Hepatocyte (in vitro differentiated cells): ENCODE data around the gene SLC1A6. TPM values are rescaled to one million over a fixed set of nuclear protein-coding genes. Genes with fewer than 3 reads are reported as not detected.

ENCODE experiments used
- DNase-seq: peaks from one replicate; pipeline ENCODE4 v3.0.0-alpha.2; 2016; ENCODE audit warnings: low spot score
- H2AFZ ChIP-seq: fragments of 200-600 bp; sonication (generic); 2 replicates; pipeline ENCODE4 v1.6.0; 2016; ENCODE audit warnings: antibody characterized with exemption, mild to moderate bottlenecking
- H3K27ac ChIP-seq: fragments of 200-600 bp; sonication (generic); 2 replicates; pipeline ENCODE4 v1.5.1; 2016; ENCODE audit warnings: mild to moderate bottlenecking
- H3K27me3 ChIP-seq: fragments of 200-600 bp; sonication (generic); 2 replicates; pipeline ENCODE4 v1.6.1; 2016
- H3K36me3 ChIP-seq: fragments of 200-600 bp; sonication (generic); replicated peaks from 2 replicates; pipeline ENCODE4 v1.5.1; 2016; ENCODE audit warnings: low read depth; ENCODE audit not compliant: insufficient read depth
- H3K4me1 ChIP-seq: fragments of 200-600 bp; sonication (generic); 2 replicates; pipeline ENCODE4 v1.5.1; 2016; ENCODE audit warnings: mild to moderate bottlenecking, moderate library complexity; ENCODE audit not compliant: insufficient read depth
- H3K4me2 ChIP-seq: fragments of 200-600 bp; sonication (generic); 2 replicates; pipeline ENCODE4 v1.6.0; 2016
- H3K4me3 ChIP-seq: fragments of 200-600 bp; sonication (generic); 2 replicates; pipeline ENCODE4 v1.5.1; 2016; ENCODE audit warnings: mild to moderate bottlenecking
- H3K79me2 ChIP-seq: fragments of 200-600 bp; sonication (generic); 2 replicates; pipeline ENCODE4 v1.6.0; 2017; ENCODE audit warnings: mild to moderate bottlenecking
- H3K9me2 ChIP-seq: fragments of 200-600 bp; sonication (generic); replicated peaks from 2 replicates; pipeline ENCODE4 v1.6.0; 2017; ENCODE audit warnings: mild to moderate bottlenecking; ENCODE audit not compliant: insufficient read depth
- H3K9me3 ChIP-seq: fragments of 200-600 bp; sonication (generic); 2 replicates; pipeline ENCODE4 v1.5.1; 2016; ENCODE audit warnings: low read depth, mild to moderate bottlenecking
- H4K20me1 ChIP-seq: fragments of 200-600 bp; sonication (generic); 2 replicates; pipeline ENCODE4 v1.6.0; 2016; ENCODE audit warnings: mild to moderate bottlenecking; ENCODE audit not compliant: insufficient read depth, poor library complexity, severe bottlenecking
- CTCF ChIP-seq: fragments of 200-600 bp; sonication (generic); IDR thresholded peaks from 2 replicates; pipeline ENCODE4 v1.5.1; 2016; ENCODE audit warnings: antibody characterized with exemption, mild to moderate bottlenecking; ENCODE audit not compliant: poor library complexity
- EZH2 ChIP-seq: fragments of 200-600 bp; sonication (generic); IDR thresholded peaks from 2 replicates; pipeline ENCODE4 v1.6.1; 2016; ENCODE audit warnings: antibody characterized with exemption, mild to moderate bottlenecking, borderline replicate concordance
- EZH2phosphoT487 ChIP-seq: fragments of 200-600 bp; sonication (generic); IDR thresholded peaks from one replicate; pipeline ENCODE4 v1.6.1; 2018; ENCODE audit warnings: antibody characterized with exemption, mild to moderate bottlenecking, low read depth, moderate library complexity; ENCODE audit not compliant: unreplicated experiment, severe bottlenecking
- WGBS: methylation state at CpG from one replicate; pipeline ENCODE4 v1.1.6; 2016; ENCODE audit warnings: low lambda C conversion rate; ENCODE audit errors: missing lambda C conversion rate; 5-methylcytosine and 5-hydroxymethylcytosine counted together
- polyA plus RNA-seq: library from polyadenylated mRNA; unstranded; fragments of >200 nt; fragmentation: Nextera tagmentation; extraction: Ambion mirVana; gene quantifications from 2 replicates; pipeline ENCODE4 v1.2.1, GENCODE V29; 2016
- total RNA-seq: library from RNA; depleted of rRNA; stranded (reverse); fragments of >200 nt; gene quantifications from 2 replicates; pipeline ENCODE4 v1.2.3, GENCODE V29; 2014

Gene SLC1A6
- total and polyA plus RNA-seq, 2 experiments from 2014 or later = 1.2 to 4.6 TPM

- no peak for DNase-seq
- no peaks in the 10 kb centered on the region for H3K36me3 ChIP-seq
- no peaks in the 10 kb centered on the region for H3K27me3 ChIP-seq
- no peaks in the 10 kb centered on the region for H3K79me2 ChIP-seq
- H3K4me3 ChIP-seq = no peak overlapping the region
- TF ChIP-seq EZH2phosphoT487 (no peak), EZH2 (no peak), CTCF (no peak)
- H3K4me1 ChIP-seq = no peaks in the 10 kb centered on the region
- 94% methylated on average over 1 of the region's 1 CpG for WGBS
- no peak overlapping the region for H3K27ac ChIP-seq
- H4K20me1 ChIP-seq = no peaks in the 10 kb centered on the region
- no peak overlapping the region for H2AFZ ChIP-seq
- H3K9me3 ChIP-seq = no peaks in the 10 kb centered on the region
- H3K4me2 ChIP-seq = no peak overlapping the region
- H3K9me2 ChIP-seq = no peaks in the 10 kb centered on the region
Measured at GRCh38 chr19:14997981-14998380, 18.3 kb upstream of the SLC1A6 start.

GRCh38 chr19:14992780-14993179 lies 13.1 kb upstream of the SLC1A6 start:
- no peak for DNase-seq

GRCh38 chr19:14985133-14985532 lies 5.5 kb upstream of the SLC1A6 start:
- no peak for DNase-seq
- no peaks in the 10 kb centered on the region for H3K4me1 ChIP-seq
- no peaks in the 10 kb centered on the region for H3K36me3 ChIP-seq
- H3K9me2 ChIP-seq = no peaks in the 10 kb centered on the region
- 77% methylated on average over 5 of the region's 5 CpGs for WGBS
- H3K4me2 ChIP-seq = no peak overlapping the region
- H3K79me2 ChIP-seq = no peaks in the 10 kb centered on the region
- TF ChIP-seq CTCF = no peak
- no peak for TF ChIP-seq EZH2phosphoT487
- no peak for TF ChIP-seq EZH2
- H2AFZ ChIP-seq = no peak overlapping the region
- no peaks in the 10 kb centered on the region for H4K20me1 ChIP-seq
- no peak overlapping the region for H3K4me3 ChIP-seq
- H3K27me3 ChIP-seq = peaks cover 22% of the 10 kb centered on the region
- H3K27ac ChIP-seq = no peak overlapping the region
- H3K9me3 ChIP-seq = no peaks in the 10 kb centered on the region

More at GRCh38 chr19:14992780-14993179, 13.1 kb upstream of the SLC1A6 start:
- H3K79me2 ChIP-seq = no peaks in the 10 kb centered on the region
- TF ChIP-seq EZH2phosphoT487 (no peak), EZH2 (no peak), CTCF (no peak)
- H3K9me3 ChIP-seq = no peaks in the 10 kb centered on the region
- H3K9me2 ChIP-seq = no peaks in the 10 kb centered on the region
- H3K27ac ChIP-seq = no peak overlapping the region
- no peak overlapping the region for H3K4me2 ChIP-seq
- no peak overlapping the region for H2AFZ ChIP-seq
- H3K4me3 ChIP-seq = no peak overlapping the region
- WGBS = 71% methylated on average over 11 of the region's 11 CpGs
- H3K36me3 ChIP-seq = no peaks in the 10 kb centered on the region
- H3K27me3 ChIP-seq = no peaks in the 10 kb centered on the region
- no peaks in the 10 kb centered on the region for H4K20me1 ChIP-seq
- H3K4me1 ChIP-seq = no peaks in the 10 kb centered on the region
